ES-I3 (cell line): Measurements from ENCODE around the gene ZBTB24.

ENCODE experiments used
- H3K36me3 ChIP-seq: 2 replicates; pipeline ENCODE4 v1.6.1; 2013; ENCODE audit warnings: mild to moderate bottlenecking, low read length, control low read depth, moderate library complexity; ENCODE audit not compliant: insufficient read depth
- H3K4me1 ChIP-seq: 2 replicates; pipeline ENCODE4 v1.6.1; 2013; ENCODE audit warnings: mild to moderate bottlenecking, control low read depth, low read length; ENCODE audit not compliant: insufficient read depth
- H3K9ac ChIP-seq: 2 replicates; pipeline ENCODE4 v1.6.1; 2013; ENCODE audit warnings: low read depth, mild to moderate bottlenecking, low read length, moderate library complexity
- H3K9me3 ChIP-seq: 2 replicates; pipeline ENCODE4 v1.6.1; 2013; ENCODE audit warnings: mild to moderate bottlenecking, low read length, moderate library complexity; ENCODE audit not compliant: control insufficient read depth, insufficient read depth

The ZBTB24 gene

DNA sequence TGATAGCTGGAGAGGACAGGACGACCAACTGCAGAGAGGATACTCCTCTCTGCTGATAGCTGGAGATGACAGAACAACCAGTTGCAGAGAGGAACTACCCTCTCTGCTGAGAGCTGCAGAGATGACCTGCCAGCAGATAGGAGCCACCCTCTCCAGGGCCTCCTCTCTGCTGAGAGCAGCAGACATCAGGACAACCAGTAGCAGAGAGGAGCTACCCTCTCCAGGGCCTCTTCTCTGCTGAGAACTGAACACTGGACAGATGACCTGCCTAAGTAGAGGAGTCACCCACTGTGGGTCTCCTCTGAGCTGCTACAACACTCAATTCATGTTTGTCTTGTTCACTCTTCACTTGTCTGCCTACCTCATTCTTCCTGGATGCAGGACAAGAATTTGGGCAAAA lies 27.3 kb upstream of the ZBTB24 start:
- no peak overlapping the region for H3K9ac ChIP-seq
- no peaks in the 10 kb centered on the region for H3K36me3 ChIP-seq
- H3K9me3 ChIP-seq = peaks cover 20% of the 10 kb centered on the region
- H3K4me1 ChIP-seq = peaks cover 15% of the 10 kb centered on the region

- Histone ChIP-seq H3K4me1 (peaks cover under 1% of the 10 kb centered on the region), H3K9ac (no peak overlapping the region), H3K9me3 (peaks cover 20% of the 10 kb centered on the region), H3K36me3 (no peaks in the 10 kb centered on the region)
Observed at GRCh38 chr6:109508166-109508860, 25.3 kb upstream of the ZBTB24 start.

- Histone ChIP-seq H3K36me3 (no peaks in the 10 kb centered on the region), H3K9ac (no peak overlapping the region), H3K9me3 (peaks cover 20% of the 10 kb centered on the region), H3K4me1 (no peaks in the 10 kb centered on the region)
Observed at GRCh38 chr6:109507490-109508072, 24.6 kb upstream of the ZBTB24 start.

- Histone ChIP-seq H3K36me3 (no peaks in the 10 kb centered on the region), H3K9ac (no peak overlapping the region), H3K9me3 (peaks cover 20% of the 10 kb centered on the region), H3K4me1 (no peaks in the 10 kb centered on the region)
Observed at GRCh38 chr6:109506841-109507240, 23.8 kb upstream of the ZBTB24 start.

- Histone ChIP-seq H3K9ac (no peak overlapping the region), H3K9me3 (peaks cover 18% of the 10 kb centered on the region), H3K36me3 (no peaks in the 10 kb centered on the region), H3K4me1 (no peaks in the 10 kb centered on the region)
Observed at GRCh38 chr6:109506314-109506713, 23.3 kb upstream of the ZBTB24 start.

GRCh38 chr6:109503327-109504224 lies 20.6 kb upstream of the ZBTB24 start:
- Histone ChIP-seq H3K9ac (no peak overlapping the region), H3K36me3 (no peaks in the 10 kb centered on the region), H3K4me1 (no peaks in the 10 kb centered on the region), H3K9me3 (0 out of 2 replicates have a peak, but pooled peaks cover under 1% of the 10 kb centered on the region)

- peaks cover 5% of the 10 kb centered on the region; the same call in 1 of the 2 replicates for H3K4me1 ChIP-seq
- H3K9me3 ChIP-seq = no peaks in the 10 kb centered on the region
- no peaks in the 10 kb centered on the region for H3K36me3 ChIP-seq
- H3K9ac ChIP-seq = no peak overlapping the region
Observed at GRCh38 chr6:109498936-109499335, 15.9 kb upstream of the ZBTB24 start.

- Histone ChIP-seq H3K9me3 (no peaks in the 10 kb centered on the region), H3K36me3 (no peaks in the 10 kb centered on the region), H3K4me1 (peaks cover 7% of the 10 kb centered on the region; the same call in 1 of the 2 replicates), H3K9ac (no peak overlapping the region)
Observed at GRCh38 chr6:109498052-109498451, 15.0 kb upstream of the ZBTB24 start.

DNA sequence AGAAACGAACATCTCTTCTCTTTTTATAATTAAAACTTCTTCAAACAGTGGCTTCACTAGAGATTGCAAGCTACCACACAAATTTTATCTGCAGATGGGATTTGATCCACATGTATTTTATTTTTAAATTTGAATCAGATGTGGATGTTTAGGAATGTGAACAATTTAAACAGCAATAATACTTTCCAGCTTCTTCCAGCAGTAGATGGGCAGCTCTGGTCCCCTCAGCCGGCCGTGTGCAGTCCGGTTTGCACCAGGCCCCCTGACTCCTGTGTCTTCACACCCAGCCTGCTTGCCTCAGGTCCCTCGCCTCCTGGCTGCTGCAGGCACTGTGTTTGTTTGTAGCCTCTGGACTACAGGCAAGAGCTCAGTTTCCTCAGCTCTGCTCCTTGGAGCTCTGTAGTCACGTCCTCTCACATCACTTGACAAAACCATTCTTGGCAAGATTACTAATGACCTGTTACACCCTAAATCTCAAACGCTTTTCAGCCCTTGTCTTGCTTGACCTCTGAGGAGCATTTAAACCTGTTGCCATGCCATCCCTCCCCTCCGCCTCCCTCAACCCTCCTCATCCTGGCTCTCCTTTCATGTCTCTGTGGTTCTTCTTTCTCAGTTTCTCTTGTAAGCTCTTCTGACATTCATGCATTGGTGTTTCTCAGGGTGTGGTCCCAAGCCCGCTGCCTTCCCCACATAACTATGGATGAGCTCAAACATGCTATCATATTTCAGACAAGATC lies 13.2 kb upstream of the ZBTB24 start:
- H3K9me3 ChIP-seq = no peaks in the 10 kb centered on the region
- H3K36me3 ChIP-seq = no peaks in the 10 kb centered on the region
- H3K4me1 ChIP-seq = peaks cover 17% of the 10 kb centered on the region
- H3K9ac ChIP-seq = no peak overlapping the region

DNA sequence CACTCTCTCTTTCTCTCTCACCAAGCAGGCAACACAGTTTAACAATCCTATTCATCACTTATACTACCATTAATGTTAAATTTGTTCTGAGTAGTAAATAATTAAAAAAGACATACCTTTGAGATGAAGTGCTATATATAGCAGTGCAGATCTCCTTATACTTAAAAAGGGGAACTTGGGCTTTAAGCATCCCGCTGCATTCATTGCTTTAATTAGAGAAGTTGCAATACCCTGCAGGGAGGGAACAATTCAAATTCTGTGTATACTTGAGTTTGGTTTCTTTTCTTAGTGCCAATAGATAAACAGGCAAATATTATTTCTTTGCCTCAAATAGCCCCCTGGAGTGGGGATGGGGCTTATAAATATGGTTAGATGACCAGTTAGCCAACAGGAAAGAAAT lies 10.8 kb upstream of the ZBTB24 start:
- no peaks in the 10 kb centered on the region for H3K36me3 ChIP-seq
- no peaks in the 10 kb centered on the region for H3K9me3 ChIP-seq
- H3K4me1 ChIP-seq = peaks cover 23% of the 10 kb centered on the region
- H3K9ac ChIP-seq = no peak overlapping the region

- Histone ChIP-seq H3K36me3 (no peaks in the 10 kb centered on the region), H3K9ac (no peak overlapping the region), H3K9me3 (no peaks in the 10 kb centered on the region)
Observed at GRCh38 chr6:109491207-109491938, 8.4 kb upstream of the ZBTB24 start.

GRCh38 chr6:109490713-109491112 lies 7.7 kb upstream of the ZBTB24 start:
- H3K36me3 ChIP-seq = no peaks in the 10 kb centered on the region
- no peaks in the 10 kb centered on the region for H3K9me3 ChIP-seq
- H3K4me1 ChIP-seq = peaks cover 23% of the 10 kb centered on the region
- H3K9ac ChIP-seq = no peak overlapping the region

More at GRCh38 chr6:109491207-109491938, 8.4 kb upstream of the ZBTB24 start:
- peaks cover 23% of the 10 kb centered on the region for H3K4me1 ChIP-seq

DNA sequence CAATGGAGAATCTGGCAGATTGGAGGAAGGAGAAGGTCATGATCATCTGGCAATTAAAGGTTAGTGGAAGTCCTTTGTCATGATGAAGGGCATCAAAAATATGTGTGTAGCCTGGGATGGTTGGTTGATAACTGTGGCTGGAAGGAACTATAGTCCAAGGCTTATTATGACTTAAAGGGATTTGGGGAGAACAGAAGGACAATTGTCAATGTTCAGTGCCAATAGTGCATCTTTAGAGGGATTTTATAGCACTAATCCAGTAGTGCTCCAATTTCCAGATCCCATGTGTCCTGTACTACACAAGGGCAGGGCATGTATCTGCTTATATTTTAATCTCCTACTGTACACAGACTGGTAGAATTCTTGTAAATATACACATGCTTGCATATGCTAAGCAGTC lies 5.0 kb upstream of the ZBTB24 start:
- Histone ChIP-seq H3K4me1 (peaks cover 22% of the 10 kb centered on the region), H3K36me3 (no peaks in the 10 kb centered on the region), H3K9me3 (no peaks in the 10 kb centered on the region), H3K9ac (no peak overlapping the region)
